HG03354 (cell line): ENCODE measurements around the gene WDR5B.

Experiments used
- ATAC-seq: cut with Tn5 transposase; IDR thresholded peaks from one replicate; pipeline ENCODE4 v1.9.1; 2021; ENCODE audit warnings: mild to moderate bottlenecking; ENCODE audit not compliant: unreplicated experiment, poor library complexity, severe bottlenecking

The WDR5B gene

GRCh38 chr3:122382888-122383666, 32.8 kb downstream of the WDR5B start, which contains the start of gene MIX23:
MIX23 (minus strand) TSS chr3:122383231; CDS start chr3:122383224, 7 bp downstream.
- peak; percentile 58 for ATAC-seq

GRCh38 chr3:122377975-122378374, 37.9 kb downstream of the WDR5B start:
- no peak for ATAC-seq

GRCh38 chr3:122374034-122374433, 41.8 kb downstream of the WDR5B start:
- no peak for ATAC-seq

GRCh38 chr3:122366379-122366749, 49.5 kb downstream of the WDR5B start:
- ATAC-seq, result no peak

GRCh38 chr3:122365582-122366378, 50.1 kb downstream of the WDR5B start:
- ATAC-seq, result peak; percentile 80

- peak; percentile 43 for ATAC-seq
Measured at GRCh38 chr3:122365073-122365472, 50.8 kb downstream of the WDR5B start.

GRCh38 chr3:122364490-122364889, 51.4 kb downstream of the WDR5B start:
- no peak for ATAC-seq
